Parathyroid adenoma (tissue), 2 donors: ENCODE data around the gene DNAJB4.

Experiments used
- H2AFZ ChIP-seq: fragments of 300-600 bp; sonication (generic); one replicate; pipeline ENCODE4 v1.7.0; 2017; ENCODE audit warnings: antibody characterized with exemption, mild to moderate bottlenecking
- H3K27ac ChIP-seq: fragments of 300-600 bp; sonication (generic); one replicate; pipeline ENCODE4 v1.7.0; 2017
- H3K27me3 ChIP-seq: fragments of 300-600 bp; sonication (generic); one replicate; pipeline ENCODE4 v1.7.0; 2017; ENCODE audit warnings: low read length; ENCODE audit not compliant: control insufficient read depth, insufficient read depth
- H3K36me3 ChIP-seq: fragments of 300-600 bp; sonication (generic); one replicate; pipeline ENCODE4 v1.7.0; 2017; ENCODE audit warnings: low read length; ENCODE audit not compliant: control insufficient read depth, insufficient read depth
- H3K4me1 ChIP-seq: fragments of 300-600 bp; sonication (generic); one replicate; pipeline ENCODE4 v1.7.0; 2017; ENCODE audit warnings: control low read depth
- H3K4me2 ChIP-seq: fragments of 300-600 bp; sonication (generic); one replicate; pipeline ENCODE4 v1.7.0; 2017; ENCODE audit warnings: low read length
- H3K4me3 ChIP-seq: fragments of 300-600 bp; sonication (generic); one replicate; pipeline ENCODE4 v1.7.0; 2017; ENCODE audit warnings: low read depth, low read length
- H3K79me2 ChIP-seq: fragments of 300-600 bp; sonication (generic); one replicate; pipeline ENCODE4 v1.7.0; 2017; ENCODE audit warnings: control low read depth
- H3K9ac ChIP-seq: fragments of 300-600 bp; sonication (generic); one replicate; pipeline ENCODE4 v1.7.0; 2017; ENCODE audit warnings: mild to moderate bottlenecking
- H3K9me3 ChIP-seq: fragments of 300-600 bp; sonication (generic); one replicate; pipeline ENCODE4 v1.7.0; 2017; ENCODE audit warnings: low read length; ENCODE audit not compliant: control insufficient read depth
- TF ChIP-seq, protein P1 (sequence below): fragments of 300-600 bp; sonication (generic); IDR thresholded peaks from one replicate; pipeline ENCODE4 v1.7.0; 2017; ENCODE audit warnings: antibody characterized with exemption, mild to moderate bottlenecking
- donor health status: primary hyperparathyroidism.

Gene DNAJB4

DNA sequence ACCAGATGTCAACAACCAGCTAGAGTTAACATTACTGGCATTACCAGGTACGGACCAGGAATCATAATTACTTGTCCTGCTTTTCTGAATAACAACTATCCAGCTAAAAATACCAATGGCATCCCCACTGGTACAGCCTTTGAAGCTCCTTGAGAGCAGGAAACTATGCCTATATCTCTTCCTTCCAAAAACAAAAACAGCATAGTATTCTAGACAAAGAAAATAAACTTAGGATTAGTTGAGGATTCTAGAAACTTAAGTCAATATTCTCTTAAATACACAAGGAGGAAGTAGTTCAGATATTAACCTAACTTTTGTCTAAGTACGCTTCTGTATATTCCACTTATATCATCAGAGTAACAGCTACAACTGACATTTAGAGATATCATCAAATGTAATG lies 28.8 kb upstream of the DNAJB4 start:
- Histone ChIP-seq H3K27ac (no peak overlapping the region), H2AFZ (no peak overlapping the region), H3K36me3 (no peaks in the 10 kb centered on the region), H3K4me1 (peaks cover 4% of the 10 kb centered on the region), H3K27me3 (no peaks in the 10 kb centered on the region), H3K9ac (no peak overlapping the region), H3K9me3 (no peaks in the 10 kb centered on the region), H3K79me2 (peaks cover 29% of the 10 kb centered on the region), H3K4me2 (peak overlapping the region; percentile 46), H3K4me3 (peak overlapping the region; percentile 15)
- TF ChIP-seq, protein P1, sequence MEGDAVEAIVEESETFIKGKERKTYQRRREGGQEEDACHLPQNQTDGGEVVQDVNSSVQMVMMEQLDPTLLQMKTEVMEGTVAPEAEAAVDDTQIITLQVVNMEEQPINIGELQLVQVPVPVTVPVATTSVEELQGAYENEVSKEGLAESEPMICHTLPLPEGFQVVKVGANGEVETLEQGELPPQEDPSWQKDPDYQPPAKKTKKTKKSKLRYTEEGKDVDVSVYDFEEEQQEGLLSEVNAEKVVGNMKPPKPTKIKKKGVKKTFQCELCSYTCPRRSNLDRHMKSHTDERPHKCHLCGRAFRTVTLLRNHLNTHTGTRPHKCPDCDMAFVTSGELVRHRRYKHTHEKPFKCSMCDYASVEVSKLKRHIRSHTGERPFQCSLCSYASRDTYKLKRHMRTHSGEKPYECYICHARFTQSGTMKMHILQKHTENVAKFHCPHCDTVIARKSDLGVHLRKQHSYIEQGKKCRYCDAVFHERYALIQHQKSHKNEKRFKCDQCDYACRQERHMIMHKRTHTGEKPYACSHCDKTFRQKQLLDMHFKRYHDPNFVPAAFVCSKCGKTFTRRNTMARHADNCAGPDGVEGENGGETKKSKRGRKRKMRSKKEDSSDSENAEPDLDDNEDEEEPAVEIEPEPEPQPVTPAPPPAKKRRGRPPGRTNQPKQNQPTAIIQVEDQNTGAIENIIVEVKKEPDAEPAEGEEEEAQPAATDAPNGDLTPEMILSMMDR: no peak

DNA sequence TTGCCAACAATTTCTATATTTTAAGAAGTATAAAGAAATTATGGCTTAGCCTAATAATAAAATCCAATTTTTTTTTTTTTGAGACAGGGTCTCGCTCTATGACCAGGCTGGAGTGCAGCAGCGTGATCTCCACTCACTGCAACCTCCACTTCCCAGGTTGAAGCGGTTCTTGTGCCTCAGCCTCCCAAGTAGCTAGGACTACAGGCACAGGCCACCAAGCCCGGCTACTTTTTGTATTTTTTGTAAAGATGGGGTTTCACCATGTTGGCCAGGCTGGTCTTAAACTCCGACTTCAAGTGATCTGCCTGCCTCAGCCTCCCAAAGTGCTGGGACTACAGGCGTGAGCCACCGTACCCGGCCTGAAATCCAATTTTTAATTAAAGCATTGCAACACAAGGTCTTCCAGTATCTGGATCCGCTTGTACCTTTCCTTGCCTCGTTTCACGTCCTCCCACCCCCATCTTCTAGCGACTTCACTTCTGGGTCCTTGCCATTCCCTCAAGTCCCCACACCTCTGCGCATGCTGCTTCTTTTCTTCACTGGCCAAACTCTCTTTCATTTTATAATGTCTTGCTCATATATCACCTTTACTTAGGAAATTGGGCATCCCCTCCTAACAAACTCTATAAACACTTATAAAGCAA lies 28.2 kb upstream of the DNAJB4 start:
- TF ChIP-seq, protein P1: no peak
- Histone ChIP-seq H2AFZ (no peak overlapping the region), H3K9me3 (no peaks in the 10 kb centered on the region), H3K27ac (no peak overlapping the region), H3K4me2 (peak overlapping the region; percentile 46), H3K4me1 (peaks cover 4% of the 10 kb centered on the region), H3K9ac (no peak overlapping the region), H3K36me3 (no peaks in the 10 kb centered on the region), H3K27me3 (no peaks in the 10 kb centered on the region), H3K79me2 (peaks cover 25% of the 10 kb centered on the region), H3K4me3 (peak overlapping the region; percentile 15)

DNA sequence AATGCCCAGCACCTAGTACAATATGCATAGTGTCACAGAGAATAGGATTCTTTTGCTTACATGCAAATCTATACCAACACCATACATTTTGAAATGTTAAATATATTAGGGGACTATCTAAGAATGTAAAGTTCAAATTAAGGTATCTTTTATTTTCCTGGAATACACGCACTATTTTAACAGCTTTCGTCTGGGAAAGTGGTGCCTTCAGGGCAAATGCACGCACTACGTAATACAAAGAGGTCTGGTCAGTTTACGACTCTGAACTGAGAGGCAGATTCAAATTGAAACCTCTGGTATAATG lies 26.8 kb upstream of the DNAJB4 start:
- H3K9ac ChIP-seq: no peak overlapping the region
- TF ChIP-seq, protein P1: no peak
- no peaks in the 10 kb centered on the region for H3K27me3 ChIP-seq
- peak overlapping the region; percentile 94 for H3K4me3 ChIP-seq
- H3K27ac ChIP-seq: peak overlapping the region; percentile 91
- no peaks in the 10 kb centered on the region for H3K9me3 ChIP-seq
- peak overlapping the region; percentile 84 for H3K4me2 ChIP-seq
- H3K36me3 ChIP-seq: no peaks in the 10 kb centered on the region
- H3K4me1 ChIP-seq: peaks cover 4% of the 10 kb centered on the region
- peaks cover 20% of the 10 kb centered on the region for H3K79me2 ChIP-seq
- H2AFZ ChIP-seq: peak overlapping the region; percentile 90

DNA sequence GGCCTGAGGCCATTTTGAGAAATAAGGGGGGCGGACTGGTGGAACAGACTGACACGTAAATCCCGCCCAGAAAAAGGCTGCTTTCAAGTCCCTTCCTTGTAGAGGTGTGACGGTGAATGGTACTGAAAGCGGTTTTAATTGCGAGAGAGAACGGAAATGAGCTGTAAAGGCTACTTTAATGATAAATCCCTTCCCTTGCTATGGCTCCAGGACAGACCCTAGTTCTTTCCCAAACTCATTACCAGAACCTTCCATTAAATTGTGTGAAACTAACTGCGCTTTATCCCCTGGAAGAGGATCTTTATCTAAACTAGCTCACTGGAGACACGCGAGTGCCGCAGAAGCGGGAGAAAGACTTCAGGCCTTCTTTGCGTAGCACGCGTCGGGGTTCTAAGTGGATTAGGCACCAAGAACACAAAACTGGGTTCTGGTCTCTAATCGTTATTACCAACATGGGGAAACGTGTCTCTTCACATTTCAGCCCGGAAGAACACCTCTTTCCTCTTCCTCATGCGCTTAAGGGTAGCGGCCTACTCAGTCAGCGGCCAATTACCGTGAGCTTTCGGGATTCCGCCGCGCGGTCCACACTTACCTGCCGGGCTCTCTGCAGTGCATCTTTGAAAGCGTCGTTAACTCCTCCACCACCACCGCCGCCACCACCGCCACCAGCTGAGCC lies 26.3 kb upstream of the DNAJB4 start:
- no peaks in the 10 kb centered on the region for H3K27me3 ChIP-seq
- TF ChIP-seq, protein P1: no peak
- peaks cover 4% of the 10 kb centered on the region for H3K4me1 ChIP-seq
- H3K9me3 ChIP-seq: no peaks in the 10 kb centered on the region
- H3K4me2 ChIP-seq: peak overlapping the region; percentile 84
- H3K4me3 ChIP-seq: peak overlapping the region; percentile 94
- H2AFZ ChIP-seq: peak overlapping the region; percentile 90
- H3K79me2 ChIP-seq: peaks cover 20% of the 10 kb centered on the region
- H3K36me3 ChIP-seq: no peaks in the 10 kb centered on the region
- peak overlapping the region; percentile 91 for H3K27ac ChIP-seq
- peak overlapping the region; percentile 49 for H3K9ac ChIP-seq
